HEK293 (cell line): ENCODE measurements around the gene STARD10.

Source experiments
- CTCF ChIA-PET: fragments of 350-600 bp; formaldehyde crosslinking; extraction: SDS; loops from one replicate; lab custom pipeline; 2021; ENCODE audit warnings: antibody characterized with exemption; lab: Yijun Ruan, JAX
- POLR2A ChIA-PET: fragments of 300-600 bp; formaldehyde crosslinking; extraction: SDS; loops from one replicate; lab custom pipeline; 2020; ENCODE audit warnings: antibody characterized with exemption, inconsistent platforms; lab: Yijun Ruan, JAX
- H3K27ac ChIP-seq: fragments of 200-500 bp; sonication (Bioruptor generic); 2 replicates; pipeline ENCODE4 v1.5.1; 2014; ENCODE audit warnings: low read depth, low read length, control low read depth, inconsistent platforms; ENCODE audit errors: extremely low read depth
- H3K36me3 ChIP-seq, 2 experiments: fragments of 200-500 bp in 1 of 2; sonication (Bioruptor generic) in 1 of 2; 1 replicate in 1 of 2; 2 replicates in 1 of 2; pipeline ENCODE4 v1.5.1; 2014 to 2017; ENCODE audit warnings: inconsistent platforms in 2 of 2, low read length in 2 of 2; ENCODE audit not compliant: control insufficient read depth in 2 of 2, insufficient read depth in 1 of 2
- H3K4me1 ChIP-seq: fragments of 200-500 bp; sonication (Bioruptor generic); 2 replicates; pipeline ENCODE4 v1.5.1; 2014; ENCODE audit warnings: mild to moderate bottlenecking, low read length, inconsistent platforms; ENCODE audit not compliant: control insufficient read depth, insufficient read depth
- H3K4me3 ChIP-seq: 2 replicates; pipeline ENCODE4 v1.5.1; 2011; ENCODE audit warnings: low read depth, mild to moderate bottlenecking, control low read depth, low read length, moderate library complexity
- H3K9me3 ChIP-seq: fragments of 200-500 bp; sonication (Bioruptor generic); 2 replicates; pipeline ENCODE4 v1.5.1; 2014; ENCODE audit warnings: low read depth, low read length, inconsistent platforms; ENCODE audit not compliant: control insufficient read depth, insufficient read depth
- FEZF1 ChIP-seq: fragments of 450-650 bp; formaldehyde crosslinking; IDR thresholded peaks from 2 replicates; pipeline ENCODE4 v1.5.1; 2016; ENCODE audit warnings: missing biosample characterization, missing genetic modification characterization
- GLIS2 ChIP-seq: fragments of 450-650 bp; formaldehyde crosslinking; IDR thresholded peaks from 2 replicates; pipeline ENCODE4 v1.5.1; 2016; ENCODE audit warnings: missing biosample characterization, missing genetic modification characterization
- INSM2 ChIP-seq: fragments of 450-650 bp; formaldehyde crosslinking; IDR thresholded peaks from 2 replicates; pipeline ENCODE4 v1.5.1; 2016; ENCODE audit warnings: missing biosample characterization, missing genetic modification characterization
- KLF1 ChIP-seq: fragments of 450-650 bp; formaldehyde crosslinking; IDR thresholded peaks from 2 replicates; pipeline ENCODE4 v1.5.1; 2016; ENCODE audit warnings: missing biosample characterization, missing genetic modification characterization
- KLF17 ChIP-seq: fragments of 450-650 bp; formaldehyde crosslinking; IDR thresholded peaks from 2 replicates; pipeline ENCODE4 v1.5.1; 2016; ENCODE audit warnings: missing biosample characterization, missing genetic modification characterization
- KLF7 ChIP-seq: fragments of 450-650 bp; formaldehyde crosslinking; IDR thresholded peaks from 2 replicates; pipeline ENCODE4 v1.5.1; 2016; ENCODE audit warnings: missing biosample characterization, missing genetic modification characterization, borderline replicate concordance
- PATZ1 ChIP-seq: fragments of 450-650 bp; formaldehyde crosslinking; IDR thresholded peaks from 2 replicates; pipeline ENCODE4 v1.5.1; 2016; ENCODE audit warnings: missing biosample characterization, missing genetic modification characterization
- REST ChIP-seq: fragments of 450-650 bp; formaldehyde crosslinking; IDR thresholded peaks from 2 replicates; pipeline ENCODE4 v1.5.1; 2016; ENCODE audit warnings: missing biosample characterization, missing genetic modification characterization
- ZBTB17 ChIP-seq: fragments of 450-650 bp; formaldehyde crosslinking; IDR thresholded peaks from 2 replicates; pipeline ENCODE4 v1.5.1; 2016; ENCODE audit warnings: missing biosample characterization, missing genetic modification characterization
- ZBTB7A ChIP-seq: fragments of 450-650 bp; formaldehyde crosslinking; IDR thresholded peaks from 2 replicates; pipeline ENCODE4 v1.5.1; 2016; ENCODE audit warnings: low read depth, missing biosample characterization, missing genetic modification characterization
- ZNF114 ChIP-seq: fragments of 450-650 bp; formaldehyde crosslinking; IDR thresholded peaks from 2 replicates; pipeline ENCODE4 v1.5.0; 2017; ENCODE audit warnings: missing biosample characterization, missing genetic modification characterization
- ZNF132 ChIP-seq: fragments of 450-650 bp; formaldehyde crosslinking; IDR thresholded peaks from 2 replicates; pipeline ENCODE4 v1.5.1; 2017; ENCODE audit warnings: missing biosample characterization, missing genetic modification characterization, borderline replicate concordance
- ZNF138 ChIP-seq: fragments of 450-650 bp; formaldehyde crosslinking; IDR thresholded peaks from 2 replicates; pipeline ENCODE4 v1.5.1; 2016; ENCODE audit warnings: missing biosample characterization, missing genetic modification characterization, borderline replicate concordance
- ZNF398 ChIP-seq: fragments of 450-650 bp; formaldehyde crosslinking; IDR thresholded peaks from 2 replicates; pipeline ENCODE4 v1.5.1; 2017; ENCODE audit warnings: missing biosample characterization, missing genetic modification characterization
- ZNF544 ChIP-seq: fragments of 450-650 bp; formaldehyde crosslinking; IDR thresholded peaks from 2 replicates; pipeline ENCODE4 v1.5.0; 2017; ENCODE audit warnings: missing biosample characterization, missing genetic modification characterization
- ZNF549 ChIP-seq: fragments of 450-650 bp; IDR thresholded peaks from 2 replicates; pipeline ENCODE4 v1.5.1; 2018; ENCODE audit warnings: missing biosample characterization, missing genetic modification characterization, mild to moderate bottlenecking, inconsistent platforms, moderate library complexity
- ZNF571 ChIP-seq: fragments of 450-650 bp; formaldehyde crosslinking; IDR thresholded peaks from 2 replicates; pipeline ENCODE4 v1.5.0; 2017; ENCODE audit warnings: missing biosample characterization, missing genetic modification characterization
- ZNF768 ChIP-seq: fragments of 450-650 bp; formaldehyde crosslinking; IDR thresholded peaks from 2 replicates; pipeline ENCODE4 v1.5.1; 2018; ENCODE audit warnings: missing biosample characterization, mild to moderate bottlenecking, missing genetic modification characterization
- ZSCAN4 ChIP-seq: fragments of 450-650 bp; formaldehyde crosslinking; IDR thresholded peaks from 2 replicates; pipeline ENCODE4 v1.5.1; 2017; ENCODE audit warnings: missing biosample characterization, missing genetic modification characterization
- ZXDB ChIP-seq: fragments of 450-650 bp; formaldehyde crosslinking; IDR thresholded peaks from 2 replicates; pipeline ENCODE4 v1.5.1; 2016; ENCODE audit warnings: missing biosample characterization, missing genetic modification characterization

Gene STARD10

GRCh38 chr11:72823105-72823804, 29.4 kb upstream of the STARD10 start:
- Histone ChIP-seq H3K9me3 (no peaks in the 10 kb centered on the region), H3K36me3 (no peaks in the 10 kb centered on the region), H3K27ac (no peak overlapping the region), H3K4me1 (no peaks in the 10 kb centered on the region), H3K4me3 (no peak overlapping the region)
- ChIA-PET CTCF (interaction anchor here (1.0 to 1.4 kb wide), 2 partner anchors 8 to 98 kb away, joined by 3 to 4 read pairs; no protein-coding TSS in a partner anchor), POLR2A (no interaction called here)
- TF ChIP-seq ZNF571 (tag by site-specific recombination) (no peak), KLF17 (tag by site-specific recombination) (no peak), ZNF544 (tag by site-specific recombination) (no peak), ZSCAN4 (tag by site-specific recombination) (no peak), FEZF1 (tag by site-specific recombination) (no peak), ZNF549 (tag by site-specific recombination) (no peak), REST (tag by site-specific recombination) (no peak), ZBTB7A (tag by site-specific recombination) (no peak), ZNF138 (tag by site-specific recombination) (no peak), ZNF132 (tag by site-specific recombination) (no peak), KLF1 (tag by site-specific recombination) (no peak)

- ChIA-PET CTCF (interaction anchor here (0.6 to 1.4 kb wide), 3 partner anchors 9 to 952 kb away, joined by 3 to 4 read pairs (median 3); no protein-coding TSS in a partner anchor), POLR2A (interaction anchor here (1.5 kb wide), 1 partner anchor 28 kb away, joined by 5 read pairs; the partner anchor contains the start of gene STARD10)
- Histone ChIP-seq H3K4me1 (no peaks in the 10 kb centered on the region), H3K27ac (peak overlapping the region; percentile 47; the same call in 1 of the 2 replicates), H3K36me3 (peaks cover 0 to 6% of the 10 kb centered on the region in 2 experiments; a peak in 1 of 3 replicates), H3K9me3 (no peaks in the 10 kb centered on the region), H3K4me3 (peak overlapping the region; percentile 36)
- TF ChIP-seq ZNF398 (tag by site-specific recombination) (no peak), INSM2 (no peak), KLF7 (0 out of 2 replicates have a peak, but pooled peaks have one; percentile 8), ZNF768 (tag by site-specific recombination) (no peak), PATZ1 (tag by site-specific recombination) (peak; percentile 95), ZNF114 (tag by site-specific recombination) (no peak), GLIS2 (tag by site-specific recombination) (peak; percentile 93), ZXDB (tag by site-specific recombination) (0 out of 2 replicates have a peak, but pooled peaks have one; percentile 6), ZBTB17 (peak; percentile 12; the same call in 1 of the 2 replicates)
These were observed 28.3 kb upstream of the STARD10 start for GRCh38 chr11:72821920-72822799.
